ENCODE measurements around the gene DSC1. TPM values are rescaled to one million over a fixed set of nuclear protein-coding genes. Genes with fewer than 3 reads are reported as not detected.

Gene DSC1
- total RNA-seq, 1 donor from 2014 or later = not detected

DNA sequence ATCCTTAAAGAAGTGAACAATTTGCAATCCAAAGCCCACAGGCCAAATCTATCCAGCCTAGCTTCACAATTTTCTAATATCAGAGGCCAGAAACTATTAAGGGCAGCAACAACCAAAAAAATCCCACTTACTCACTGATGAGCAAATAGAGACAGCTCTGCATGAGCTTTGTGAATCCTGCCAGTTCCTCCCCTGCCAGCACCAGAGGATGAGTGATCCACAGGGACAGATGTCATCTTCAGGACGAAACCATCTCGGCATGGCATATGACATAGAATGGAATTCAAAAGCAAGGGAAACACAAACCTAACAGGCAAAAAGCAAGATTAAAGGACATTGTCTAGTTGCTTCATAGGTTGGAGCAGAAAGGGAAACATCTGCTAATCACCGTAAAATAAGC, 58.2 kb downstream of the DSC1 start:
- DNase-seq (ENCODE audit: low spot score) = no peak

DNA sequence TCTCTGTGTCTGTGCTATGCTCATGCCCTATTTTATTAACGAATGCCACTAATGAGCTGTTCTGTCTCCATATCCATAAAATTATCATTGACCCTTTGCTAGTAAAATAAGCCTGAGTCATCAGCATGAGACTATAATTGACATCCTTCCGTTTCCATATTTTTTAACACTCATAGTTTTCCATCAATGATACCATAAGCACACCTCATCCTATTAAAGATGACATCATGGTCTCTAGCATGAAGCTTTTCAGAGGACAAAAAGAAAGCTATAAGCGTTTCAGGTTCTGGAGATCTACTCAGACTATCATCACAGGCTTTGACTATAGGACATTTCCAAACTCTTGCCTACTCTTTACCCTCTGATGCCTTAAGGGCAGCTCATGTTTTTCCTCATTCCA, 59.2 kb downstream of the DSC1 start:
- no peak for DNase-seq (ENCODE audit: low spot score)

DNA sequence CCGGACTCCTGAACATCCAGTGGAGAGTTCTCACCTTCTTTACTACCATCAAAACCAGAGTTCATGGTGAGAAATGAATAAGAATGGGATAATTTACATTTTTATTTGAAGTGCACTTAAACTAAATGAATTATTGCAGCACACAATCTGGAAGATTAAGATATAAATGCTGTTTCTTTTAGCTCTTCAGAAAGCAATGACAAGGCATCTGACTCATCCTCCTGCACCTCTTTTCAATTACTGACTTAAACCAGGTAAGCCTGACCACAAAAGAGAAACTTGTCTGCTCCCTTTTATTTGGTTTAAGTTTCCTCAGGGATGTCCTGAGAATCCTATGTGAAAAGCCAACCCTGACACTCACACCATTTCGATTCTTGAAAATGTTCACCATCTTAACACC, 59.7 kb downstream of the DSC1 start:
- no peak for DNase-seq (ENCODE audit: low spot score)

DNA sequence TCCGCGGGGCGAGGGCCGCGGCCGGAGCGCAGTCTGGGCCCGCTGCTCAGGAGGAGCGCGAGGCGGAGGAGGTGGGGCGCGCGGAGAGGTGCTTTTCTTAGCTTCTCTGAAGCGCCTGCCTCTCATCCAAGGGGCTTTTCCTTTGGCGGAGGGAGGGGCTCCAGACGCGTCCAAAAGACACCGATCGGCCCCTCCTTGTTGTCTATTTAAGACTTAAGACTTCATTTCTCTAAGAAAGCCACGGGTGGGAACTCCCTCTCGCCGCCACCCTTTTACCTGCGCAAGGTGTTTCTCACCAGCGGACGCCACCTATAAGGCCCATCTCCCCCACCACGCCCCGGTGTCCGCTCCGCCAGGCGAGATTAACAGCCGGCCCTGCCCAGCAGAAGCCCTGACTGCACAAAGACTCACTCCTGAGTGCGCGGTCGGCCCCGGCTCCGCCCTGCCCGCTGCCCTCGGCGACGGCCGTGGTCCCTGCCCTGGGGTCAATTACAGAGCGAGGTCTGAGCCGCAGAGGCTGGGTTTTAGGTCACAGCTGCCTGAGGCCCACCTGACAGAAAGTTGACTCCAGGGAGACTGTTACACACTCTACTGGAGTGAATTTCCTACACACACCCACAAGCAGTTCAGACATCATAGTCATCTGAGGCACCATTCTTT, 60.5 kb downstream of the DSC1 start, which contains the start of gene DSC2:
DSC2 (minus strand) TSS at position 397 of the 660 bp plus-strand sequence. CDS start 450 bp downstream, outside the sequence.
- DNase-seq (ENCODE audit: low spot score) = peak; percentile 13

DNA sequence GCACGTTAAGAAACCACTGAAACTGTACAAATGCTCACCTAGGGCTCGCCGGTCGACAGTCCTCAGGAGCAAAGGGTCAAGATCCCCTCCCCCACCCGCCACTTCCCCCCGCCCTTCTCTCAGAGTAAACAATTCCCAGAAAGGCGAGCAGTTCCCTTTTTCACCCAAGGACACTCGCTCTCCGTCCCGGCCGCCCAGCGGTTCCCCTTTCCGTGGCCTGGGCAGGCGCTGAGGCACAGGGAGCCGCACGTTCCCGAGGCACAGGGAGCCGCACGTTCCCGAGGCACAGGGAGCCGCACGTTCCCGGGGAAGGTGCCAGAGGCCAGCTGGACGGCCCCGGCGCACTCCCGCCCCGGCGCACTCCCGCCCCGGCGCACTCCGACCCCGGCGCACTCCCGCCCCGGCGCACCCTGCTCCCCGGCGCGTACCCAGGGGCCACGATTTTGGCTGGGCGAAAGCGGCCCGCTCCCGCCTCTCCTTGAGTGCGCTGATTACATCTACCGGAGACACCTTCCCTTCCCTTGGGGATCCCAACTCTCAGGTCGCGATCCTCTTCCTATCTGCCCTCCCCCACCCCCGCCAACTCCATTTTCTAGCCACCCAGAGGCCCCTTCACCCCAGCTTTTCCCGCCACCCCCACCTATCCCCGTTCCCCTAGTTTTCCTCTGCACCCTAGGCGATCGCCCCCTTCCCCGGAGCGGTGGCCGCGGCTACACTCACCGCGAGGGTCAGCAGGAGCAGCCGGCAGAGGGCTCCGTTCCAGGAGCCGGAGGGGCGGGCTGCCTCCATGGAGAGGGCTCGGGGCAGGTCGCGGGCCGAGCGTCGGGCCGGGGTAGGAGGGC, 61.3 kb downstream of the DSC1 start:
- DNase-seq (ENCODE audit: low spot score) = peak; percentile 69

DNA sequence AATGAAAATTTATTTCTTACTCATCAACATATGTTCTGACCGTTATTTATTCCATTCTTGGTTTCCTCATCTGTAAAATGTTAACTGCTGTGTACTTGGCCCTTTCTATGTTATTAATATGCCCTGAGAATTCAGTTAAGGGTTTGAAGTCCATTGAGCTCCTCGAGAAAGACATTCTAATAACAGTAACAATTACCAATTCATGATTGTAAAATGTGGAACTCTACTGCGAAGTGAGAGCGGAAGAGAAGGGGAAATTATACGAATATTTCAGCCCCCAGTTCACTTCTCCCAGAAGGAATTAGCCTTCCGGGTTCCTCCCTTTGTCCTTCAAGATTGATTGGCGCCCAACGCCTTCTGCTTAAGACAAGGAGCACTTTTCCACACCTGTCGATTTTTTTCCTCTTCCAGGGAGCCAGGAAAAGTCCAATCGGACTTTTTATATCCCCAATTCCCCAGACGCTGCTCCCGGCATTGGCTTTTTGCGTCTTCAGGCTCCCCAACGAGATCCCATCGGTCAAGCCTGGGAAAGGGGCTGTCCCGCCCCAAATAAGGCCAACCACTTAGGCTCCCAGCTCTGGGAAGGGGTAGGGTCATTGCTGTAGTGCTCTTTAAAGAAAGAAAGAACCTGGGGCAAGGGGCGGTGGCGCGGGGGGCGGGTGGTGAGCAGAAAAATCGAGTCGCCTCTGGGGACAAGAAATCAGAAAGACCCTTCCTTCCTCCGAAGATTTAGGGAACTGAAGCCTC, 62.0 kb downstream of the DSC1 start:
- DNase-seq (ENCODE audit: low spot score) = peak; percentile 29

DNA sequence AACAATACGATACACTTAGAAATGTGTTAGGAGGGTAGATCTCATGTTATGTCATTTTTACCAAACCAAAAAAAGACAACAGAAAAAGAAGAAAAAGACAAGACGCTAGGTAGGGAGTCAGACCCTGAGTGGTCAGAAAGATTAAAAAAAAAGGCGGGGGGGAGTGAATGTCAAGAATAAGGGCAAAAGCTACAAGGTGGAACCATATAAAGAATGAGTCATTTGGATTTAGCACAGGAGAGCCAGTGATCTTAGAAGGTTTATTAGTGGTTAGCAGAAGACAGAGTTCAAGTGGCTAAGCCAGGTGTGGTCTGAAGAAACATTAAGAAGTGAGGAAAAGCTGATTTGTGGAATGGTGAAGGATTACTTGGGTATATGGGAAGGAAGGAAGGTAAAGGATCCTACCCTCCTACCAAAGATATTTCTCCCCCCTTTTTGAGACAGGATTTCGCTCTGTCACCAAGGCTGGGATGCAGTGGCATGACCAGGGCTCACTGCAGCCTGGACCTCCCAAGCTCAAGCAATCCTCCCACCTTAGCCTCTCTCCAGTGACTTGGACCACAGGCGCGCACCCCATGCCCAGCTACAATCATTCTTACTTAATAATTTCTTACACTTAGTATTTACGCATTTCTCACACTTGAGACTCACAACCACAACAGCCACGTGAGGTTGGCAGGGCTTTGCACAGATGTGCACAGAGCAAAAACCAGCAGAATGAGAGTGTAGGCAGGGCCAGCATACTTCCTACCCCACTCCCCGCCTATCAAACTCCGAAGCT, 63.0 kb downstream of the DSC1 start:
- DNase-seq (ENCODE audit: low spot score) = no peak

DNA sequence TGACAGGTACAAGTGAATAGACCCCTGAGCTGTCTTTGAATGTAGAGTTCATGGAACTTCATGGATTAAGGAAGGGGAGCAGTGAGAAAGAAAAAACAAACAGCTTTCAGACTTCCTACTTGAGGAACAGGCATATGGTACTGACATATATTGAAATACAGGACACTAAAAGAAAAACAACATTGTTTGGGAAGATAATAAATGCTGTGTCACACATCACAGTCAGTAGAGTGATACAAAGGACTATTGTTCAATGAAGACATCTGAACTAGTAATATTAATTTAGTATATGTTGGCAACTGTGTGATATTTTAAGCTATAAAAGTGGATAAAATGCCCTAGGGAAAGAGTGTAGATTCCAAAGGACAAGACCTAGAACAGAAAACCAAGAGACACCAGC, 63.8 kb downstream of the DSC1 start:
- no peak for DNase-seq (ENCODE audit: low spot score)

DNA sequence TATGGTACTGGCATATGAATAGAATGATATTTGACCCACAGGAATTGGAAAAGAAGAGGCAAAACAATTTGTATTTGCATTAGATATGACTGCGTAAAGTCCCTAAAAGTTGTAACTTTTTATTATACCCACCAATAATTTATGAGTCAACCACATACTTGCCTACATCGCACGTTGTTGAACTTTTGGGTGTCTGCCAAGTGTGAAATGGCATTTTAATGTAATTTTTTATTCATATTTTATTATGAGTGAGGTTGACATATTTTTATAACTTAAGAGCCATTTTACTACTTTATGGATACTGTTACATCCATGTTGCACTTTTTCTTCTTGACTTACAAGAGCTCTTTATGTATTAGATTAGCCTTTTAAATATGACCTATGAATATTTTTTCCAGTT, 65.0 kb downstream of the DSC1 start:
- DNase-seq (ENCODE audit: low spot score) = no peak

DNA sequence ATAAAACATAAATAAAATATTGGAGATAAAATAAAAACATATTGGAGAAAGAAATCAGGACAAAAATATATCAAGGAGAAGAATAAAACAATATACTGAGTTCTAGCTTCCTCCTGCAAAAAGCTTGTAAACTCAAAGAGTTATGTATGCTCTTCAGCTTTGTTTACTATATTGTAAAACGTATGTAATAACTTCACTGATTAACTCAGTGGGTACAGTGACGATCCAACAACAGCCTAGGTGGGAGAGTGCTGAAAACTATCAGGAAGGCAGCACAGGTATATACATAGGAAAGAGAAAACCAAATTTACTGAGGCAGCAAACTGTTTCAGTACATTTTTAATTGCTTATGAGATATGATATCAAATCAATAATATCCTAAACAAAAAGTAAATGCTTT, 68.8 kb downstream of the DSC1 start:
- DNase-seq (ENCODE audit: low spot score) = no peak

DNA sequence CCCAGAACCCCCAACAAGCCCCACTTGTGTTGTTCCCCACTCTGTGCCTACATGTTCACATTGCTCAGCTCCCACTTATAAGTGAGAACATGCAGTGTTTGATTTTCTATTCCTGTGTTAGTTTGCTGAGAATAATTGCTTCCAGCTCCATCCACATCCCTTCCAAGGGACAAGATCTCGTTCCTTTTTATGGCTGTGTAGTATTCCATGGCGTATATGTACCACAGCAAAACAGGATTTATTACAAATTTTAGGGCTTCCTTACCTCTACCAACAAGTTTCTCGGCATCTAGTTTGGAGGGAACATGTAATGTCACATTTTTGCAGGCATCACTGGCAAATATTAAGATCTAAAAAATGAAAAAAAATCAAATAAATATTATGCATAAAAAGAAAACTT, 69.4 kb downstream of the DSC1 start:
- no peak for DNase-seq (ENCODE audit: low spot score)

DNA sequence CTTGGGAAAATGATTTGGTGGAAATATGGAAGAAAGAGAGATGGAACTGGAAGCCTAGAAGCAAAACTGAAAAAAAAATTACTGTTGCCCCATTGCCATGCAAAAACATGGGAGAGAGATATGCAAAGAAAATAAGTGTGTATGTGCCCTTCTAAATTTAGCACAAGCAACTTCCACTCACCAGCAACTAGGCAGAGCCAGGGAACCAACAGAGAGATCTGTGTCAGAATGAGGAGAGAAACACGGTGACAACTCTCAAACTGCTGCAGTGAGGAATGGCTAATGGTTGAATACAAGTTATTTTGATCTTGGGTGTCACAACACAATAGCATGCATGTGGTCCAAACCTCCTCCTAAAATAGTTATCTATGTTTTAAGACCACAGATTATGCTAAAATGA, 71.3 kb downstream of the DSC1 start:
- DNase-seq (ENCODE audit: low spot score) = no peak

DNA sequence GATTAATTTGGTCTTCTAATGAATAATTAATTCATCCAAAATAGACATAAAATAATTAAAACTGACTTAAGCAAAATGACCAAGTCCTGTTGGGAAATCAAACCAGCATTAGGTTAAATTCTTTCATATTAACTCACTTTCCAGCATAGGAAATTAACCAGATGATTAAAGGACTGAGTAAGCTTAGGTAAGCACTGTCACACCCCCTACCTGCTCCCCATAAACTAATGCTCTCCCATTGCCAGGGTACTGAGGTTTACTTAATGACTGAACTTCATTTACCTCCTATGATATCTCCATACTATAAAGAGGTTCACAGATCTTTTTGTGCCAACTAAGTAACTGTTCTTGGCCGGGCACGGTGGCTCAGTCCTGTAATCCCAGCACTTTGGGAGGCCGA, 74.1 kb downstream of the DSC1 start:
- DNase-seq (ENCODE audit: low spot score) = no peak

DNA sequence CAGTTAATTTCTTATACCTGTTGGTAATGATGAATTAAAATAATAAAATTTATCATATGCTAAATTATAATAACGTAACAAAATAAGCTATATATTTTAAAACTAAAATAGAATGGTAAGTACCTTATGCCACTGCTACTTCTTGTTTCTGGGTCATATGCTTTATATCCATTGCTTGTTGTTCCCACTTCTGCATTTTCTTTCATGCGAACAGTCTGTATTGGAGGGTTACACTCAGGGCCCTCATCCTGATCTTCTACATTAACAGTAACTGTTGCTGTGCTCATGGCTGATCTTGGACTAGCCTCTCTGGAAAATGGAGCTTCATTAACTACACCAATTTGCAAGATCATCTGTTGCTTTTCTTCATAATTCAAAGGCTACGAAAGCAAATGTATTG, 82.7 kb downstream of the DSC1 start:
- no peak for DNase-seq (ENCODE audit: low spot score)

Other genes with a start within 250 kb of the DSC1 start
- 0.03 TPM for gene DSC3, start 120.1 kb downstream of the DSC1 start, total RNA-seq
- 12.6 TPM for gene DSC2, start 60.4 kb downstream of the DSC1 start, total RNA-seq
- gene DSG1, start 155.3 kb upstream of the DSC1 start, total RNA-seq = 0.89 TPM
- gene DSG4, start 213.9 kb upstream of the DSC1 start, total RNA-seq = not detected